Inferior parietal cortex (tissue), 1 donor: Measurements from ENCODE around the gene HSP90AA1.
"Not testable (repeated sequence)": the region's sequence is repeated elsewhere in the genome, so short reads cannot be mapped to it uniquely, and the experiment has no call there.

ENCODE experiments used
- DNase-seq: peaks from one replicate; pipeline ENCODE4 v3.0.0-alpha.2; 2016; ENCODE audit errors: extremely low spot score

HSP90AA1 gene

DNA sequence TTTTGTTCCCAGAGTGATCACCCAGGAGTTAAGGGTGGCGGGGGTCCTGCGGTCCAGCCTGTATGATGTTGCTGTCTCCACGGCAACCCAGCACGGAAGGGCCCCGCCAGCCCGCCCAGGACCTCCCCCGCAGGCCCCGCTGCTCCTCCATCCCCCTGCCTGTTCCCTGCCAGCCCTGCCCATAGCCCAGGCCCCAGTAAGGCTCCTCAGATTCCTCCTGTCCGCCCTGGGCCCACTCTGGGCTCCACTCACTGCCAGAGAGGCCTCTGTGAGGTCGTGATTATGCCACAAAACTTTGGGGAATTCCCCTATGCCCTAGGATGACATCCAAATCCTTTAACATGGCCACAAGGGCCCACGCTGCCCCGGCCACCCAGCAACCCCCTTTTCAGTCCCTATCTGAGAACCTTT lies 20.8 kb downstream of the HSP90AA1 start:
- DNase-seq: no peak

DNA sequence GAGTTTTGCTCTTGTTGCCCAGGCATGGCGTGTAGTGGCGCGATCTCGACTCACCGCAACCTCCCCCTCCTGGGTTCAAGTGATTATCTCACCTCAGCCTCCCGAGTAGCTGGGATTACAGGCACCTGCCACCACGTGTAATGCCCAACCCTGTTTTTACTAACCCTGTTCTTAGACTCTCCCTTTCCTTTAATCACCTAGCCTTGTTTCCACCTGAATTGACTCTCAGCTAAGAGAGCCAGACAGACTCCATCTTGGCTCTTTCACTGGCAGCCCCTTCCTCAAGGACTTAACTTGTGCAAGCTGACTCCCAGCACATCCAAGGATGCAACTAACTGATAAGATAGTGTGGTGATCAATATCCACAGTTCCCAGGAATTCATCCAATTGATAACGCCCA lies 22.3 kb downstream of the HSP90AA1 start:
- DNase-seq: not testable (repeated sequence)

DNA sequence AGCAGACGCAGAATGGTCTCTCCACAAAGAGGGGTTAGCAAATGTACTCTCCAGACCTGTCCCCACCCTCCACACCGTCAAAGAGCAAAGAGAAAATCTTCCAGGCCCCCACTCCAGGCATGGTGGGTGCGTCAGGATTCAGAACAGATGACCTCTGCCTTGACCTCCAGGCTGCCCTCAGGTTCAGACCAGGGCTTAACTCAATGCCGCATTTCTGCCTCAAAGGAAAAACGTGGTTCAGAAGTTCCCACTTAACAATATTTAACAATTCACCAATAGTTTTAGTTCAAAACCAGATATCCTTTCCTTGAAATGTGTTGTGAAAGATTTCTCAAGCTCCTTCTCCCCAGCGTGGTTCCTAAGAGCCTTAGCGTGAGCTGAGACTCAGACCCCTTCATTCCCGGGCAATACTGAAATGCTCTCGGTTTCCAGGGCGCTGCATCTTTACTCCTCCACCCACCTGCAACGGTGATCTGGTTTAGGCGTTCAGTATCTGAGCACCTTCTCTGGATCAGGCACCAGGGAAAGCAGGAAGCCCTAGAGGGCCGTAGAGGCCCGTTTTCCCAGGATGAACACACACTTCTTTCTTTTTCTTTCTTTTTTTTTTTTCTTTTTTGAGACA lies 22.9 kb downstream of the HSP90AA1 start:
- DNase-seq: no peak

DNA sequence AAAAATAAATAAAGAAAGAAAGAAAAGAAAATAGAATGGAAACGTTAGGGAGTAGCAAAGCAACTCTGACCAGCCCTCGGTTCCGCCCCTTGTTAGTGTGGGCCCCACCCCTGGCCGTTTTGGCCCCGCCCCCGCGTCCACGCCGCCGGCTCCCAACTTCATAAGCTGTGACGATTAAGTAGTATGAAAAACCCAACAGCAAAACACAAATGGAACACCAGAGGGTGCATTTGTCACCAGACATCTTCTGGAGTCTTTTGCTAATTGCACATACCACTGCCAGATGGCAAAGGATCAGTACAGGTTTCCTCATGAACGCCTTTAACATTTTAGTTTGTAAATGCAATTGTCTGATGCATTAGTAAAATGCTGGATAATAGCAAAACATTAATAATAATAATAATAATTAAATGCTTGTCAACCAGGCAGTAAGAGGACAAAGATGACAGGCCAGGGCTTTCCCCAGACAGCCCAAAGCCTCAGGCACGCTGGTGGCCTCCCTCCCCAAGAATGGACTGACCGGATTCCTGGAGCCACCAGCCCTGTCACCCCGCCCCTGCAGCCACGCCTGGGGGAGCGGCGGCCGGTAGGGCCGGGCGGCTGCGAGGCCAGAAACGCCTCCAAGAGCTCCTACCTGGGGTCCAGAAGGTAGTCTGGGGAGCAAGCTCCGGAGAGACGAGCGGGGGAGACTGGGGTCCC lies 23.6 kb downstream of the HSP90AA1 start:
- DNase-seq: peak; percentile 66

- no peak for DNase-seq
Measured at GRCh38 chr14:102058961-102059360, 27.9 kb downstream of the HSP90AA1 start.

DNA sequence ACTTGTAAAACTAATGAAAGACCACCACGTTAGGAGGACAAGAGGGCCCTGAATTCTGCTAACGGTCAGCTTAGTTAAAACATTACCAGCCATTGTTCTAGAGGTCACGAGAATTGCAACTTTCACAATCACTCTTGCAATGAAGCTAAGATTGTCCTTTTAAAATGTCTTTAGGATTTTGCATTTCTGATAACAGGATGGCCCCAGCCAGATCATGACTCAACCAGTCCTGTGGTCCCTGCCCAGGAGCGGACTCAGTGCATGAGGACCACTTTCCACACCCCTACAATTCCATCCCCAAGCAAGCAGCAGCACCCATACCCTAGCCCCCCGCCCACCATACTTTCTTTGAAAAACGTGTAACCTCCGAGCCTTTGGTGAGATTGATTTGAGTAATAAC lies 28.7 kb downstream of the HSP90AA1 start:
- no peak for DNase-seq

- DNase-seq: no peak
Measured at GRCh38 chr14:102057480-102058114, 29.2 kb downstream of the HSP90AA1 start.

DNA sequence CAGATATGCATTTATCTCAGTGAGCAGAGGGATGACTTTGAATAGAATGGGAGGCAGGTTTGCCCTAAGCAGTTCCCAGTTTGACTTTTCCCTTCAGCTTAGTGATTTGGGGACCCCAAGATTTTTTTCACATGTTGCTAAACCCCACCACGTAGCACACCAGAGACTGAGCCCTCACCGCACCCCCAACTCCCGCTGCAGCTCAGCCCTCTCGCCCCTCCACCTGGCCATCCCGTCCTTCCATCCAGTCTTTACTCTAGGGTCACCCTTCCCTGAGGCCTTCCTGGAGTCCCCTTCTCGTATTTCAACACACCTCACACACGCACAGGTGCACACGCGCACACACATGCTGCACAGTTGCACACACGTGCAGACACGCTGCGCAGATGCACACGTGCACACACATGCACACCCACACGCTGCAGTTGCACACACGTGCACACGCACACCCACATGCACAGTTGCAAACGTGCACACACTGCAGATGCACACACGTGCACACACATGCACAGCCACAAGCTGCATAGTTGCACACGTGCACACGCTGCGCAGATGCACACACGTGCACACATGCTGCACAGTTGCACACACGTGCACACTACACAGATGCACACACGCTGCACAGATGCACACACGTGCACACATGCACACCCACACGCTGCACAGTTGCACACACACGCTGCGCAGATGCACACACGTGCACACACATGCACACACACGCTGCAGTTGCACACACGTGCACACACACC lies 30.0 kb downstream of the HSP90AA1 start:
- no peak for DNase-seq

GRCh38 chr14:102055181-102055901 lies 31.5 kb downstream of the HSP90AA1 start:
- DNase-seq: no peak

DNA sequence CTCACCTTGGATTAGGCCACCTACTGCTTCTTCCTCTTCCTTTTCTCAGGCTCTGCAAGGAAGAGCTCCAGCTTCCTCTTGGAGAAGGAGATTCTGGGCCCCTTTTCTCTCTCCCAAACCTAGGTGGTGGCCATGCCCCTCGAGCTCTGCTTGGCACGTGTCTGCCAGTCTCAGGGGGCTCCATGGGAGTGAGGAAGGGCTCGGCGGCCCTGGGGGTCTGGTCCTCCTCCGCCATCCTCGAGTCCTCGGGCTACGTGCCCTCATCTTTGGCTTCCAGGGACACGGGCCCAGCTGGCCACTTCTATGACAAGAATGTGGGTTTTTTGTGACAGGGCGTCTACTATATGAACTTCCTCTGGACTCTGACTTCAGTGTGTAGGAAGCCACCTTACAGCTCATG lies 34.3 kb downstream of the HSP90AA1 start:
- DNase-seq: no peak

DNA sequence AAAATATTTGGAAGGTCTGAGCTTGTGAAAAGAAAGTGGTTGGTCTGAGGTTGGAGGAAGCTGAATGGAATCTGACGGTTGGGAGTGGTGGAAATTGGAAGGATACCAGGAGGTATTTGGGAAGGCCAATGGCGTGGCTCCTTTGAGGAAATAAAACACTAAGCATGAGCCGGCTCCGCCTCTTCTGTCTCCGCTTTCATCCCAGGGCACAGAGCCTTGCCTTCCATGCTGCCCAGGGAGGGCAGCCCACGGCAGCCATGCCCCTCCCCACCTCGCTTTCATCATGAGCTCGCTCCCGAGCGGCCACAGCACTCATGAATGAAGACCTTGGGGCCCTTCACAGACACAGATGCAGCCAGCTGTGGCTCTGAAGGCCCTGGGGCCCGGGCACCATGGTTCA lies 36.2 kb downstream of the HSP90AA1 start:
- no peak for DNase-seq

- no peak for DNase-seq
Measured at GRCh38 chr14:102050026-102050405, 36.8 kb downstream of the HSP90AA1 start.

DNA sequence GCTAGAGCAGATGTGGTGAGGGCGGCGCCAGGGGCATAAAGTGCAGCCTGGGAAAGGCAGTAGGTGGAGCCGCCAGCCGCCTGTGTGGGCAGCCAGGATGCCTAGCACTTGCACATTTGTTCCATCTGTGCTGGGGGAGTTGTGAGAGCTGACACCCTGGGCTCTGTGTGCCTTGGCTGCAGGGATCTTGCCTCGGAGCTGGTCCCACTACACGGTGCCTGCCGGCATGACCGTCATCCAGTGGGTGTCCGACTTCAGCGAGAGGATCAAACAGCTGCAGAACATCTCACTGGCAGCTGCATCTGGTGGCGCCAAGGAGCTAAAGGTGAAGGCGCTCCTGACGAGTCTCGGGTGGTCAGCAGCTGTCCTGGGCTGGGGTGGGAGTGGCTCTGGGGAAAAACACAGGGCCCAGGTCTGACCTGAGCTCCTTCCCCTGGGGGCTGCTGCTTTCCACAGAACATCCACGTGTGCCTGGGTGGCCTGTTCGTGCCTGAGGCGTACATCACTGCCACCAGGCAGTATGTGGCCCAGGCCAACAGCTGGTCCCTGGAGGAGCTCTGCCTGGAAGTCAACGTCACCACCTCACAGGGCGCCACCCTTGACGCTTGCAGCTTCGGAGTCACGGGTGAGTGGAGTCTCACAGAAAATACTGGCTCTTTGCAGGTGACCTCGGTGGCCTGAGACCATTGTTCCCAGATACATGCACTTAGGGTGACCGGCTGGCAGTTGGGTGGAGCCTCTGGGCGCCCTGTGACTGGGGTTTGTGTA lies 37.4 kb downstream of the HSP90AA1 start:
- no peak for DNase-seq

DNA sequence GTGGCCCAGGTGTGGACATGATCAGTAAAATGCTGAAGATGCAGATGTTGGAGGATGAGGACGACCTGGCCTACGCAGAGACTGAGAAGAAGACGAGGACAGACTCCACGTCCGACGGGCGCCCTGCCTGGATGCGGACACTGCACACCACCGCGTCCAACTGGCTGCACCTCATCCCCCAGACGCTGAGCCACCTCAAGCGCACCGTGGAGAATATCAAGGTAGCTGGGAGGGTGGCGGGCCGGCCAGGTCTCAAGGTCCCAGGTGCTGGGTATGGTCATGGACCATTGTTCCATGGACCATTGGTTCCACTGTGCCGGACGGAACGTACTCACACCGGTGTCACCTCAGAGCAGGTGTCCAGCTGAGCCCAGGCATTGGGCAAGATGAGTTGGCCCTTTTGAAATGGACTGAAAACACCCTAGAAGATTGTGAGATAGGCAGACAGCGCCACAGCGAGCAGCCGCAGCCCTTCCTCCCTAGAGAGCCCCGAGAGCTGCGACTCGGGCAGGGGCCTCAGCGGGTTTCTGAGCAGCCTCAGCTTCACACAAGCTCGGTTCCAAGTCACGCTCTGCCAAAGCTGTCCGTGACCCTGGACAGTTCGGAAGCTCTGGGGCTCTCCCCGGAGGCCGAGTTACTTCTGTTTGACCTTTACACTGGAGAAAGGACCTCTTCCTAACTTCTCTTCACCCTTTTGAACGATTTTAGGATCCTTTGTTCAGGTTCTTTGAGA lies 38.9 kb downstream of the HSP90AA1 start:
- DNase-seq: no peak

DNA sequence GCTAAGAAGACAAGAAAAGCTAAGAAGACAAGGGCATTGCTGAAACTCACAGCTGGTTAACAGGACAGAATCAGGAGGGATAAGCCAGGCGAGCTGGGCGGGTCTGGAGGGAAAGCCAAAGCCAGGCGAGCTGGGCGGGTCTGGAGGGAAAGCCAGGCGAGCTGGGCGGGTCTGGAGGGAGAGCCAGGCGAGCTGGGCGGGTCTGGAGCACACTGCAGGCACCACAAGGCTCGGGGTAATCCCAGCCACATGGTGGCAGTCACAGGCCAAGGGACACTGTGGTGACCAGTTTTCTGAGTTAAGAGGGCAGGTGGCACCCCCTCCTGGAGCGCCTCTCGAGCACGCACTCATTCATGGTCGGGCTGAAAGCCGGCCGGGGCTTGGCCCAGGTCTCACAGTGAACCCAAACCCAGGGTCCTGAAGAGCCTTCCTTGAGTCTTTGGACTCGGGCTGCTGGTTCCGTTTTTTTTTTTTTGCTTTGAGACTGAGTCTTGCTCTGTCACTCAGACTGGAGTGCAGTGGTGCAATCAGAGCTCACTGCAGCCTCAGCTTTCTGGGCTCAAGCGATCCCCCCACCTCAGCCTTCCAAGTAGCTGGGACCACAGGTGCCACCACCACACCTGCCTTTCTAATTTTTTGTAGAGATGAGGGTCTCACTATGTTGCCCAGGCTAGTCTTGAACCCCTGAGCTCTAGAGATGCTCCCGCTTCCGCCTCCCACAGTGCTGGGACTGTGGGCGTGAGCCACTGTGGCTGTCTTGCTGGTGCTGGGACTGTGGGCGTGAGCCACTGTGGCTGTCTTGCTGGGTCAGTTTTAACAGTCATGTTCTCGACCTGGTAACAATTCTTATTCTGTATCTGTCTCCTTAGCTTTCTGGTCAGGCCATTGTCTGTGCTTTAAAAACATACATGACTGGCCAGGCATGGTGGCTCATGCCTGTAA lies 40.2 kb downstream of the HSP90AA1 start:
- DNase-seq: peak; percentile 73

- no peak for DNase-seq
Measured at GRCh38 chr14:102044566-102044965, 42.3 kb downstream of the HSP90AA1 start.

DNA sequence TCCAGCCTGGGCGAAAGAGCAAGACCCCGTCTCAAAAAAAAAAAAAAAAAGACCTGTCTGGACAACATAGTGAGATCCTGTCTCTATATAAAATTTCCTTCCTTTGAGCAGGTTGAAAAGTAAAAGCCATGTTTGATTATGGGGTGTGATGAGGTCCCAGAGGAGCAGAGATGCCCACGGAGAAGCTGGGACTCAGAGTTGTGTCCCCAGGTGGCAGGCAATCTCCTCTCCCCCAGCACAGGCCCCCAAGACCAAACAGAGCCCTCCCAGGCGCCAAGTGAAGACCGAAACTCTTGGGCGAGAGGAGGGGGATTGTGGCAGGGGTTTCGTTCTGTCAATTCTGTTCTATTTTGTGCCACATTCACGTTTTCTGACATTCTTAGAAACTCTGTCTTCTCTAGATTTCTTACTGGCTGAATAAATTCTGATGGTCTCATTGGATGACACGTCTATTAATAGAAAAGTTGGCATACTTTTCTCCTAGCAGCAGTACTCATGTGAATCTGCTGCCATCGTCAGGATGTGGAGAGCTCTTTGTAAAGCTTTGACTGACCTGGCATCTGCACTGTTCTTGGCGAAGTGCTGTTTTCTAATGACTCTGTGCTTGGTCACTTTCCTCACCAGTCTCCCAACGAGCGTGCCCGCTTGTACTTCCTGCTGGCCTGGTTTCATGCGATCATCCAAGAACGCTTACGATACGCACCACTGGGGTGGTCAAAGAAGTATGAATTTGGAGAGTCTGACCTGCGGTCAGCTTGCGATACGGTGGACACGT lies 43.4 kb downstream of the HSP90AA1 start:
- DNase-seq: peak; percentile 67

- DNase-seq: no peak
Measured at GRCh38 chr14:102042699-102043098, 44.1 kb downstream of the HSP90AA1 start.
